Neural cell (in vitro differentiated cells): ENCODE data around the gene DNAH10. TPM values are rescaled to one million over a fixed set of nuclear protein-coding genes. Genes with fewer than 3 reads are reported as not detected.

ENCODE experiments used
- H2AFZ ChIP-seq: fragments of 200-600, 300-800 bp; sonication (generic), shearing (Covaris generic); 2 replicates; pipeline ENCODE4 v1.6.0; 2014; ENCODE audit warnings: low read depth, mild to moderate bottlenecking, antibody characterized with exemption, low read length, moderate library complexity
- H3F3A ChIP-seq: fragments of 200-600 bp; shearing (Covaris generic); 2 replicates; pipeline ENCODE4 v1.6.1; 2016; ENCODE audit warnings: mild to moderate bottlenecking, moderate library complexity, mixed read lengths, antibody characterized with exemption, low read length; ENCODE audit not compliant: insufficient read depth, poor library complexity, severe bottlenecking
- H3K27ac ChIP-seq: fragments of 200-600, 300-800 bp; sonication (generic), shearing (Covaris generic); 2 replicates; pipeline ENCODE4 v1.5.1; 2014; ENCODE audit warnings: mild to moderate bottlenecking, low read length, moderate library complexity
- H3K27me3 ChIP-seq: fragments of 300-800, 200-600 bp; sonication (generic), shearing (Covaris generic); 2 replicates; pipeline ENCODE4 v1.6.0; 2014; ENCODE audit warnings: mild to moderate bottlenecking, low read depth, low read length, moderate library complexity; ENCODE audit not compliant: insufficient read depth
- H3K36me3 ChIP-seq: fragments of 300-800, 200-600 bp; sonication (generic), shearing (Covaris generic); 2 replicates; pipeline ENCODE4 v1.5.1; 2014; ENCODE audit warnings: mild to moderate bottlenecking, antibody characterized with exemption, low read length, moderate library complexity; ENCODE audit not compliant: insufficient read depth
- H3K4me2 ChIP-seq: fragments of 300-800, 200-600 bp; sonication (generic), shearing (Covaris generic); 2 replicates; pipeline ENCODE4 v1.6.0; 2014; ENCODE audit warnings: mild to moderate bottlenecking, low read length
- H3K4me3 ChIP-seq: fragments of 300-800, 200-600 bp; sonication (generic), shearing (Covaris generic); 2 replicates; pipeline ENCODE4 v1.5.1; 2014; ENCODE audit warnings: mild to moderate bottlenecking, low read length, moderate library complexity
- H3K79me2 ChIP-seq: fragments of 200-600 bp; shearing (Covaris generic); replicated peaks from 2 replicates; pipeline ENCODE4 v1.6.0; 2014; ENCODE audit warnings: mild to moderate bottlenecking, low read length, moderate library complexity; ENCODE audit not compliant: insufficient read depth
- H3K9ac ChIP-seq: fragments of 300-800, 200-600 bp; sonication (generic), shearing (Covaris generic); 2 replicates; pipeline ENCODE4 v1.6.1; 2016; ENCODE audit warnings: mild to moderate bottlenecking, low read length, mixed read lengths
- H3K9me2 ChIP-seq: fragments of 200-600 bp; shearing (Covaris generic); 2 replicates; pipeline ENCODE4 v1.6.1; 2016; ENCODE audit warnings: mild to moderate bottlenecking, low read length, mixed read lengths; ENCODE audit not compliant: insufficient read depth
- H3K9me3 ChIP-seq: fragments of 200-600, 300-800 bp; sonication (generic), shearing (Covaris generic); 2 replicates; pipeline ENCODE4 v1.6.1; 2016; ENCODE audit warnings: mild to moderate bottlenecking, mixed run types, low read length, moderate library complexity, mixed read lengths
- H4K20me1 ChIP-seq: fragments of 200-600 bp; shearing (Covaris generic); 2 replicates; pipeline ENCODE4 v1.6.1; 2016; ENCODE audit warnings: mild to moderate bottlenecking, mixed run types; ENCODE audit not compliant: insufficient read depth
- CTCF ChIP-seq: fragments of 450-650 bp; IDR thresholded peaks from 2 replicates; pipeline ENCODE4 v1.5.1; 2014; ENCODE audit warnings: antibody characterized with exemption, mild to moderate bottlenecking, moderate library complexity; ENCODE audit not compliant: poor library complexity, severe bottlenecking
- EP300 ChIP-seq: fragments of 450-650 bp; conservative IDR thresholded peaks from 2 replicates; pipeline ENCODE4 v1.6.1; 2014; ENCODE audit warnings: antibody characterized with exemption, mild to moderate bottlenecking, moderate library complexity; ENCODE audit not compliant: poor library complexity, severe bottlenecking
- EZH2 ChIP-seq: fragments of 200-600, 300-800 bp; shearing (Covaris generic), sonication (generic); IDR thresholded peaks from 2 replicates; pipeline ENCODE4 v1.6.1; 2014; ENCODE audit warnings: antibody characterized with exemption, low read length, borderline replicate concordance, mild to moderate bottlenecking; ENCODE audit not compliant: insufficient read depth, poor library complexity, severe bottlenecking
- MXI1 ChIP-seq: fragments of 450-650 bp; conservative IDR thresholded peaks from 2 replicates; pipeline ENCODE4 v1.6.1; 2014; ENCODE audit warnings: antibody characterized with exemption, mild to moderate bottlenecking; ENCODE audit not compliant: poor library complexity, severe bottlenecking
- POLR2AphosphoS5 ChIP-seq: IDR thresholded peaks from 2 replicates; pipeline ENCODE4 v1.6.1; 2012
- RAD21 ChIP-seq: fragments of 450-650 bp; conservative IDR thresholded peaks from 2 replicates; pipeline ENCODE4 v1.6.1; 2014; ENCODE audit warnings: antibody characterized with exemption, mild to moderate bottlenecking, moderate library complexity
- REST ChIP-seq: IDR thresholded peaks from 2 replicates; pipeline ENCODE4 v1.6.1; 2012; ENCODE audit warnings: borderline replicate concordance
- SMC3 ChIP-seq: fragments of 450-650 bp; conservative IDR thresholded peaks from 2 replicates; pipeline ENCODE4 v1.6.1; 2014; ENCODE audit warnings: antibody characterized with exemption, mild to moderate bottlenecking, moderate library complexity; ENCODE audit not compliant: poor library complexity
- TAF1 ChIP-seq: IDR thresholded peaks from 2 replicates; pipeline ENCODE4 v1.6.1; 2012; ENCODE audit warnings: low read depth
- polyA plus RNA-seq: library from polyadenylated mRNA; depleted of rRNA; stranded (reverse); fragments of >200 nt; gene quantifications from 2 replicates; pipeline ENCODE4 v1.2.3, GENCODE V29; 2014

Gene DNAH10
- polyA plus RNA-seq, 1 donor from 2014 or later: 1.9 TPM

- no peaks in the 10 kb centered on the region for H3K79me2 ChIP-seq
- no peak overlapping the region for H3K27ac ChIP-seq
- no peak overlapping the region for H2AFZ ChIP-seq
- H3K9me2 ChIP-seq: no peaks in the 10 kb centered on the region
- no peaks in the 10 kb centered on the region for H4K20me1 ChIP-seq
- no peaks in the 10 kb centered on the region for H3K27me3 ChIP-seq
- no peaks in the 10 kb centered on the region for H3F3A ChIP-seq
- TF ChIP-seq RAD21: no peak
- H3K4me3 ChIP-seq: no peak overlapping the region
- H3K4me2 ChIP-seq: no peak overlapping the region
- no peak overlapping the region for H3K9ac ChIP-seq
- H3K36me3 ChIP-seq: no peaks in the 10 kb centered on the region
- H3K9me3 ChIP-seq: no peaks in the 10 kb centered on the region
These were observed 138.8 kb downstream of the DNAH10 start for GRCh38 chr12:123900871-123901376.

- H3K79me2 ChIP-seq: no peaks in the 10 kb centered on the region
- H3F3A ChIP-seq: no peaks in the 10 kb centered on the region
- H3K27ac ChIP-seq: no peak overlapping the region
- no peaks in the 10 kb centered on the region for H3K9me3 ChIP-seq
- no peak overlapping the region for H2AFZ ChIP-seq
- no peaks in the 10 kb centered on the region for H4K20me1 ChIP-seq
- no peaks in the 10 kb centered on the region for H3K9me2 ChIP-seq
- TF ChIP-seq MXI1 (no peak), TAF1 (no peak), RAD21 (no peak), CTCF (no peak), REST (no peak), EP300 (no peak), SMC3 (no peak), EZH2 (no peak), POLR2AphosphoS5 (no peak)
- H3K9ac ChIP-seq: no peak overlapping the region
- H3K27me3 ChIP-seq: no peaks in the 10 kb centered on the region
- H3K36me3 ChIP-seq: no peaks in the 10 kb centered on the region
- no peak overlapping the region for H3K4me3 ChIP-seq
- no peak overlapping the region for H3K4me2 ChIP-seq
These were observed 140.7 kb downstream of the DNAH10 start for GRCh38 chr12:123902821-123903220.
